H7 (cell line): Measurements from ENCODE around the gene PPM1D. TPM values are rescaled to one million over a fixed set of nuclear protein-coding genes. Genes with fewer than 3 reads are reported as not detected.
"Not testable (repeated sequence)": the region's sequence is repeated elsewhere in the genome, so short reads cannot be mapped to it uniquely, and the experiment has no call there.

Experiments used
- DNase-seq: peaks from one replicate; pipeline ENCODE4 v3.0.0; 2012
- H3K27me3 ChIP-seq: 2 replicates; pipeline ENCODE4 v1.6.0; 2011; ENCODE audit warnings: mild to moderate bottlenecking, low read length; ENCODE audit not compliant: control insufficient read depth, insufficient read depth
- H3K36me3 ChIP-seq: replicated peaks from 2 replicates; pipeline ENCODE4 v1.5.1; 2011; ENCODE audit warnings: low read length; ENCODE audit not compliant: control insufficient read depth, insufficient read depth
- H3K4me3 ChIP-seq: 2 replicates; pipeline ENCODE4 v1.5.1; 2011; ENCODE audit warnings: low read depth, mild to moderate bottlenecking, control low read depth, low read length, moderate library complexity; ENCODE audit not compliant: insufficient read depth
- total RNA-seq: library from RNA; depleted of rRNA; stranded (reverse); fragments of >200 nt; shearing (Covaris generic); gene quantifications from 2 replicates; pipeline ENCODE4 v1.2.3, GENCODE V29; 2014

PPM1D gene
- total RNA-seq, 1 experiment from 2014 or later: 13.9 TPM

DNA sequence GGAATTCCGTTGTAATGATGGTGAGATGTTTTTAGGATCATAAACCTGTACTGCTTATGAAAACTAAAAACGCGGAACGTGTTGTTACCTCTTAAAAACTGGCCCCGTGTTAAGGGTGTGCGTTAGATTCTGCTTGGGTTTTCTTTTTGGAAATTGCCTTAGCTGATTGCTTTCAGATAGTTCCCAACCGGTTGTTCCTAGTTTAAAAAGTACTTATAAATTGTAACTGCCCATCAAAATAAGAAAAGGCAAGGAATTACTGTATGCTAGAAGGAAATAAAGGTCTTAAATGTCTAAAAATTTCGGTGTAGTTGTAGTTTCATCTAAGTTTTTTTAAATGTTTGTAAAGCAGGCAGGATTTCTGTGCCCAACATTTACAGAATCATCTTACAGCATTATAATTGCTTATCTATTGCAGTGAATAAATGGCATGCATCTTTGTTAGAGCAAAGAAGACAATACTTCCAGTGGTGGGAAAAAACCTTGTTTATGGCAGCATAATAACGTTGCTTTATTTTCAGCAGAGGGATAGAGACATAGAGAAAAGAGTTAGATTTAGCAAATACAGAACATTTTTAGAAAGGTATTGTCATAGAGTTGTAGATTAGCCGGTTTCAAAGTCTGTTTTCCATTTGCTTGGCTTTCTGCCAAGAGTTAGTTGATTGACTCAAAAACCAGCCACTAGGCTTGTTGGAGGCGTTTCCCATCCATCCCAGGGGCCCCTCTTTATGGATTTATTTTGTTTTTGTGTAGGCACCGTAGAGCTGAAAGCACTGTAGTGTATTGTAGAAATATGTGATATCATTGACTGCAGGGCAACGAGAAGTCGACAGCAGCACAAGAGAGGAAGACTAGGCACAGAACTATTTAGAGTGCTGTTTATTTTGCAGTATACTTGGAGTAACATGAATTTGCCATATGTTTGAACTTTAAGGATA, 1.7 kb downstream of the PPM1D start:
- DNase-seq: peak; percentile 72
- Histone ChIP-seq H3K36me3 (no peaks in the 10 kb centered on the region), H3K4me3 (peak overlapping the region; percentile 94), H3K27me3 (no peaks in the 10 kb centered on the region)

DNA sequence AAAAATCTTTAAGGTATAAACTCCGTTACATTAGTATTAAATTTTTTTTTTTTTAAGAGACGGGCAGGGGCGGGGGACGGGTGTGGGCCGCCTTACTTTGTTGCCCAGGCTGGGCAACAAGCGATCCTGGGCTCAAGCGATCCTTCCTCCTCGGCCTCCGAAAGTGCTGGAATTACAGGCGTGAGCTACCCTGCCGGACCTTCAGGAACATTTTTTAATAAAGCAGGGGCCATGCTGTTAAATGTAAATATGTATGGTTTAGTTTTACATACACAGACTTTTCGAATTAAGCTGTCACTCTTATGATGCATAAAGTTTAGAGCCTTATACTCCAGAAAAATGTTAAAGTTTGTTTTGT, 2.4 kb downstream of the PPM1D start:
- Histone ChIP-seq H3K27me3 (no peaks in the 10 kb centered on the region), H3K4me3 (peak overlapping the region; percentile 94), H3K36me3 (no peaks in the 10 kb centered on the region)
- DNase-seq: no peak

DNA sequence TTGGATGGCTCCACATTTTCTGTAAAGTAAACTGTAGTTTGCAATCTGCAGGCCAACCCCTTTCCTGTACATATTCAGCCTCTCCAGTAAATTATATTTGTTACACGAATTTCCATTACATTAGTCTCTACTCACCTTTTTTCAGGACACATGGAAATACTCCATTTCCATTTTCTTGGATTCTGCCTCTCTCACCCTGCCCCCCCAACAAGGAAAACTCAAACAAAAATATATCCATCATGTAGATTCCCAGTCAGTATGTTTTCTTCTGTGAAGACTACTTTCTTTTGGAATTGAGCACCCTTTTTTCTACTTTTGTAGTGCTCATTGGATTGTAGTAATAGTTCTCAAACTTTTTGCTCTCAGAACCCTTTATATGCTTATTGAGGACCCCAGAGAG, 2.9 kb downstream of the PPM1D start:
- Histone ChIP-seq H3K27me3 (no peaks in the 10 kb centered on the region), H3K4me3 (peak overlapping the region; percentile 94; the same call in 1 of the 2 replicates), H3K36me3 (no peaks in the 10 kb centered on the region)
- no peak for DNase-seq

DNA sequence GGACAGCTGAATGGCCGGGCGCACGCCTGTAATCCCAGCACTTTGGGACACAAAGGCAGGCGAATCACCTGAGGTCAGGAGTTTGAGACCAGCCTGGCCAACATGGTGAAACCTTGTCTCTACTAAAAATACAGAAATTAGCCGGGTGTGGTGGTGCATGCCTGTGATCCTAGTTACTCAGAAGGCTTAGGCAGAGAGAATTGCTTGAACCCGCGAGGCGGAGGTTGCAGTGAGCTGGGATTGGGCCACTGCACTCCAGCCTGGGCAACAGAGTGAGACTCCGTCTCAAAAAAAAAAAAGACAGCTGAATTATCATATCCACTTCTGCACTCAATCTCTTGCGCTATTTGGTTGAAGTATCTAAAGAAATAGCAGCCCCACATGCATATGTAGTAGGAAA, 3.5 kb downstream of the PPM1D start:
- not testable (repeated sequence) for H3K4me3 ChIP-seq, H3K27me3 ChIP-seq, H3K36me3 ChIP-seq, DNase-seq

DNA sequence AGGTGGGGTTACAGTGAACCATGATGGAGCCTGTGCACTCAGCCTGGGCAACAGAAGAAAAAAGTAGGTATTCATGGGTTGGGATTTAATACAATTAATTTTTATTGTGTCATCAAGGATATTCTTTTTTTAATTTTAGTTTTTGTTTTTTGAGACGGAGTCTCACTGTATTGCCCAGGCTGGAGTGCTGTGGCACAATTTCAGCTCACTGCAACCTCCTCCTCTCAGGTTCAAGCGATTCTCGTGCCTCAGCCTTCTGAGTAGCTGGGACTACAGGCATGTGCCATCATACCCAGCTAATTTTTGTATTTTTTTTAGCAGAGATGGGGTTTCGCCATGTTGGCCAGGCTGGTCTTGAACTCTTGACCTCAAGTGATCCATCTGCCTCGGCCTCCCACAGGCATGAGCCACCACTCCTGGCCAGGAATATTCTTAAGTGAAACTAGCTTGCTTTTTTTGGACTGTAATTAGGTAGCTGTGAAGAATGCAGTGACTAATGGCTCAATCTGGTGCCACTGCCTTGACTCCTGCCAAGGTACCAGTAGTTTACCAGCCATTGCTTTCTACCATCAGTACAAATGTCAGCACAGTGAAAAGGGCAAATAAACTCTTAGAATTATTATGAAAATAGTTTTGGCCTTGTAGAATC, 4.8 kb downstream of the PPM1D start:
- no peaks in the 10 kb centered on the region for H3K27me3 ChIP-seq
- no peak overlapping the region for H3K4me3 ChIP-seq
- no peaks in the 10 kb centered on the region for H3K36me3 ChIP-seq
- no peak for DNase-seq

DNA sequence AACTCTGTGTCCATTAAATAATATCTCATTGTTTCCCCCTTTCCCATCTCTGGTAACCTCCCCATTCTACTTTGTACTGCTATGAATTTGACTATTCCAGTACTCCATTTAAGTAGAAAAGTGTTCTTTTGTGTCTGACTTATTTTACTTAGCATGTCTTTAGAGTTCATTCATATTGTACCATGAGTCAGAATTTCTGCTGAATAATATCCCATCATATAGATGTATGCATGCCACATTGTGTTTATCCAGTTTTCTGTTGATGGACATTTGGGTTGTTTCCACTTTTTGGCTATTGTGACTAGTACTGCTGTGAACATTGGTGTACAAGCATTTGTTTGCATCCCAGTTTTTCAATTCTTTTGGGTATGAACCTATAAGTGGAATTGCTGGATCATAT, 6.0 kb downstream of the PPM1D start:
- Histone ChIP-seq H3K4me3 (no peak overlapping the region), H3K27me3 (no peaks in the 10 kb centered on the region), H3K36me3 (no peaks in the 10 kb centered on the region)
- DNase-seq: no peak

DNA sequence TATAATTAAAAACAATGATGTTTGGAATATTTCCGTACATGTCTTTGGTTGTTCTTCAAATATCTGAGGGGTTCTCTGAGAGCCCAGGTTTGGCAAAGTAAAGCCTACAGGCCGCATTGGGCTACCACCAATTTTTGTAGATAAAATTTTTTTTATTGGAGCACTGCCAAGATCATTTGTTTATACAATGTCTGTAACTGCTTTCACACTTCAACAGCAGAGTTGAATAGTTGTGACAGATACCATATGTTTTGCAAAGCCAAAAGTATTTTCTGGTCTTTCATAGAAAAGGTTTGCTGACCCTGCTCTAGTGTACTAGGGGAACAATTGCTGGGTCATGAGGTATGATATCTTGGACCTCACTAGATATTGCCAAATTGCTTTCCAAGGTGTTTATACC, 10.5 kb downstream of the PPM1D start:
- Histone ChIP-seq H3K27me3 (no peaks in the 10 kb centered on the region), H3K4me3 (no peak overlapping the region), H3K36me3 (no peaks in the 10 kb centered on the region)
- no peak for DNase-seq

DNA sequence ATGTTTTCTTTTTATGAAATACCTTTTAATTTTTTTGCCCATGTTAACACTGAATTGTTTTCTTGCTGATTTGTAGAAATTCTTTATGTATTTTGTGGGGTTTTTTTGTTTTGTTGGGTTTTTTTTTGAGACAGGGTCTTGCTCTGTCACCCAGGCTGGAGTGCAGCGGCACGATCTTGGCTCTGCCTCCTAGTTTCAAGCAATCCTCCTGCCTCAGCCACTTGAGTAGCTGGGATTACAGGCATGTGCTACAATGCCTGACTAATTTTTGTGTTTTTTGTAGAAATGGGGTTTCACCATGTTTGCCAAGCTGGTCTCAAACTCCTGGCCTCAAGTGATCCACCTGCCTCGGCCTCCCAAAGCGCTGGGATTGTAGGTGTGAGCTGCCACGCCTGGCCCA, 11.3 kb downstream of the PPM1D start:
- not testable (repeated sequence) for DNase-seq, H3K27me3 ChIP-seq, H3K36me3 ChIP-seq, H3K4me3 ChIP-seq

DNA sequence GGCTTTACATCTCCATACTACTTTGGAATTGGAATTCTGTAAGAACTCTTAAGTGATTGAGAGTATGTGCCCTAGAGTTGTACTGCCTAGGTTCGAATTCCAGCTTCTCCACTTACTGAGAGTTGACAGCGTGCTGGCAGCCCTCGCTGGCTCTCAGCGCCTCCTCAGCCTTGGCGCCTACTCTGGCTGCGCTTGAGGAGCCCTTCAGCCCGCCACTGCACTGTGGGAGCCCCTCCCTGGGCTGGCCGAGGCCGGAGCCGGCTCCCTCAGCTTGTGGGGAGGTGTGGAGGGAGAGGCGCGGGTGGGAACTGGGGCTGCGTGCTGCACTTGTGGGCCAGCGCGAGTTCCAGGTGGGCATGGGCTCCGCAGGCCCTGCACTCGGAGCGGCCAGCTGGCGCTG, 13.3 kb downstream of the PPM1D start:
- Histone ChIP-seq H3K36me3 (no peaks in the 10 kb centered on the region), H3K27me3 (no peaks in the 10 kb centered on the region), H3K4me3 (no peak overlapping the region)
- no peak for DNase-seq

DNA sequence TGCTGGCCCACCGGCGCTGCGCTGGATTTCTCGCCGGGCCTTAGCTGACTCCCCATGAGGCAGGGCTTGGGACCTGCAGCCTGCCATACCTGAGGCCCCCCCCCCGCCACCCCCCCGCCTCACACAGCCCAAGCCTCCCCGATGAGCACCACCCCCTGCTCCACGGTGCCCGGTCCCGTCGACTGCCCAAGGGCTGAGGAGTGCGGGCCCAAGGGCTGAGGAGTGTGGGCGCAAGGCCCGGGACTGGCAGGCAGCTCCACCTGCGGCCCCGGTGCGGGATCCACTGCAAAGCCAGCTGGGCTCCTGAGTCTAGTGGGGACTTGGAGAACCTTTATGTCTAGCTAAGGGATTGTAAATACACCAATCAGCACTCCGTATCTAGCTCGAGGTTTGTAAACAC, 13.8 kb downstream of the PPM1D start:
- not testable (repeated sequence) for H3K4me3 ChIP-seq, H3K27me3 ChIP-seq, H3K36me3 ChIP-seq, DNase-seq

DNA sequence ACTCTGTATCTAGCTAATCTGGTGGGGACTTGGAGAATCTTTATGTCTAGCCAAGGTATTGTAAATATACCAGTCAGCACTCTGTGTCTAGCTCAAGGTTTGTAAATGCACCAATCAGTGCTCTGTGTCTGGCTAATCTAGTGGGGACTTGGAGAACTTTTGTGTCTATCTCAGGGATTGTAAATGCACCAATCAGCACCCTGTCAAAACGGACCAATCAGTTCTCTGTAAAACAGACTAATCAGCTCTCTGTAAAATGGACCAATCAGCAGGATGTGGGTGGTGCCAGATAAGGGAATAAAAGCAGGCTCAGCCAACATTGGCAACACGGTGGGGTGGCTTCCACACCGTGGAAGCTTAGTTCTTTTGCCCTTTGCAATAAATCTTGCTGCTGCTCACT, 14.3 kb downstream of the PPM1D start:
- not testable (repeated sequence) for H3K36me3 ChIP-seq, H3K27me3 ChIP-seq, DNase-seq, H3K4me3 ChIP-seq

DNA sequence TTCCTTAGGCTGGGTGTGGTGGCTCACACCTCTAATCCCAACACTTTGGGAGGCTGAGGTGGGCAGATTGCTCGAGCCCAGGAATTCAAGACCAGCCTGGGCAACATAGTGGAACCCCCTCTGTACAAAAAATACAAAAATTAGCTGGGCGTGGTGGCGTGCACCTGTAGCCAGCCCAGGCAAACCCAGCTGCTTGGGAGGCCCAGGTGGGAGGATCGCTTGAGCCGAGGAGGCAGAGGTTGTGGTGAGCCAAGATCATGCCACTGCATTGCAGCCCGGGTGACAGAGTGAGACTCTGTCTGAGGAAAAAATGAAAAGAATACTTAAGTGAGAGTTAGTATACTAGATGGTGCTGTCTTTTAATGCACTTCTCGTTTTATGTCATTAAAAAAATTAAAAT, 15.1 kb downstream of the PPM1D start:
- H3K36me3 ChIP-seq: no peaks in the 10 kb centered on the region
- H3K4me3 ChIP-seq: no peak overlapping the region
- no peak for DNase-seq
- H3K27me3 ChIP-seq: no peaks in the 10 kb centered on the region

DNA sequence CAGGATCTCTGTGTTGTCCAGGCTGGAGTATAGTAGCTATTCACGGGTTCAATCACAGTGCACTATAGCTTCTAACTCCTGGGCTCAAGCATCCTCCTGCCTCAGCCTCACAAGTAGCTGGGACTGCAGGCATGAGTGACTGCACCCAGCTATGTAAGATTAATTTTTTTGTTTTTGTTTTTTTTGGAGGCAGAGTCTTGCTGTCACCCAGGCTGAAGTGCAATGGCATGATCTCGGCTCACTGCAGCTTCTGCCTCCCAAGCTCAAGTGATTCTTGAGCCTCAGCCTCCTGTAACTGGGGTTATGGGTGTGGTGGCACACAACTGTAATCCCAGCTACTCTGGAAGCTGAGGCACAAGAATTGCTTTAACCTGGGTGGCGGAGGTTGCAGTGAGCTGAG, 15.8 kb downstream of the PPM1D start:
- no peak overlapping the region for H3K4me3 ChIP-seq
- no peaks in the 10 kb centered on the region for H3K27me3 ChIP-seq
- H3K36me3 ChIP-seq: no peaks in the 10 kb centered on the region
- DNase-seq: no peak

DNA sequence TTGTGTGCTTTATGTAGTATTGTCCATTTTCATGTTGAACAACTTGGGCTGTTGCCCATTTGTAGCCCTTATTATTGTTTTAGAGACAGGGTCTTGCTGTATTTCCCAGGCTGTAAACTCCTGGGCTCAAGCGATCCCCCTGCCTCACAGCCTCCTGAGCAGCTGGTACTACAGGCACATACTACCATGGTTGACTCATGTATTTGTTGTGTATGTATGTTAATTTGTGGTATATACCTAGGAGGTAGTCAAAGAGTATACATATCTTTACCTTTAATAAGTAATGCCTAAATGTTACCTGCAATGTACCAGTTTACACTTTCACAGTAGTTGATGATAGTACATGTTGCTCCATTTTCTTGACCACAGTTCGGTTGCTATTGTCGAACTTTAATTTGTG, 18.1 kb downstream of the PPM1D start:
- DNase-seq: no peak
- H3K27me3 ChIP-seq: no peaks in the 10 kb centered on the region
- H3K36me3 ChIP-seq: no peaks in the 10 kb centered on the region
- no peak overlapping the region for H3K4me3 ChIP-seq

DNA sequence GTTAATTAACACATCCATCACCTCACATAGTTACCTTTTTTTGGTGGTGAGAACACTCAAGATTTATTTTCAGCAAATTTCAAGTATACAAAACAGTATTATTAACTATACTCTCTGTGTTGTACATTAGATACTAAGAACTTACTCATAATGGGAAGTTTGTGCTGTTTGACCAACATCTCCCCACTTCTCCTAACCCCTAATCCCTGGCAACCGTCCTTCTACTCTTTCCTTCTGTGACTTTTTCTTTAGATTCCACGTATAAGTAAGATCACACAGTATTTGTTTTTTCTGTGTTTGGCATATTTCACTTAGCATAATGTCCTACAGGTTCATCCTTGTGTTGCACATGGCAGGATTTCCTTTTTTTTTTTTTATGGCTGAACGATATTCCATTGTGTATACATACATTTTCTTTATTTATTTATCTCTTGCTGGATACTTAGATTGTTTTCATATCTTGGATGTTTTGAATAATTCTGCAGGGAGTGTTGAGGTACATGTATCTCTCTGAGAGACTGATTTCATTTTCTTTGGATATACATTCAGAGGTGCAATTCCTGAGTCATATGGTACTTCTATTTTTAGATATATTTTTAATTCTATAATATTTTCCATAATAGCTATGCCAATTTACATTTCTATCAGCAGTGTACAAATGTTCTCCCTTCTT, 19.0 kb downstream of the PPM1D start:
- Histone ChIP-seq H3K27me3 (no peaks in the 10 kb centered on the region), H3K4me3 (no peak overlapping the region), H3K36me3 (no peaks in the 10 kb centered on the region)
- DNase-seq: no peak
